Muscle layer of colon (tissue), 2 donors: ENCODE results near the gene CDO1.

Source experiments
- H3K27ac ChIP-seq: one replicate; pipeline ENCODE4 v1.7.0; 2013; ENCODE audit warnings: low read depth, mild to moderate bottlenecking, low read length, moderate library complexity
- H3K27me3 ChIP-seq, 2 donors: one replicate each; pipeline ENCODE4 v1.7.0; 2013; ENCODE audit warnings: low read length in 2 of 2, mild to moderate bottlenecking in 2 of 2; ENCODE audit not compliant: insufficient read depth in 2 of 2, control insufficient read depth in 1 of 2
- H3K36me3 ChIP-seq: one replicate; pipeline ENCODE4 v1.7.0; 2013; ENCODE audit warnings: mild to moderate bottlenecking, low read length; ENCODE audit not compliant: insufficient read depth
- H3K4me1 ChIP-seq: one replicate; pipeline ENCODE4 v1.7.0; 2013; ENCODE audit warnings: mild to moderate bottlenecking, low read length; ENCODE audit not compliant: insufficient read depth
- H3K4me3 ChIP-seq, 2 donors: one replicate each; pipeline ENCODE4 v1.7.0; 2013; ENCODE audit warnings: low read length in 2 of 2, low read depth in 1 of 2, mild to moderate bottlenecking in 1 of 2, moderate library complexity in 1 of 2
- H3K9ac ChIP-seq: one replicate; pipeline ENCODE4 v1.7.0; 2013; ENCODE audit warnings: low read length
- H3K9me3 ChIP-seq: one replicate; pipeline ENCODE4 v1.7.0; 2013; ENCODE audit warnings: mild to moderate bottlenecking, low read length
- donor health status: abdominal sarcoma.
- donor health status: Adenocarcinoma of cecum.

Gene CDO1

DNA sequence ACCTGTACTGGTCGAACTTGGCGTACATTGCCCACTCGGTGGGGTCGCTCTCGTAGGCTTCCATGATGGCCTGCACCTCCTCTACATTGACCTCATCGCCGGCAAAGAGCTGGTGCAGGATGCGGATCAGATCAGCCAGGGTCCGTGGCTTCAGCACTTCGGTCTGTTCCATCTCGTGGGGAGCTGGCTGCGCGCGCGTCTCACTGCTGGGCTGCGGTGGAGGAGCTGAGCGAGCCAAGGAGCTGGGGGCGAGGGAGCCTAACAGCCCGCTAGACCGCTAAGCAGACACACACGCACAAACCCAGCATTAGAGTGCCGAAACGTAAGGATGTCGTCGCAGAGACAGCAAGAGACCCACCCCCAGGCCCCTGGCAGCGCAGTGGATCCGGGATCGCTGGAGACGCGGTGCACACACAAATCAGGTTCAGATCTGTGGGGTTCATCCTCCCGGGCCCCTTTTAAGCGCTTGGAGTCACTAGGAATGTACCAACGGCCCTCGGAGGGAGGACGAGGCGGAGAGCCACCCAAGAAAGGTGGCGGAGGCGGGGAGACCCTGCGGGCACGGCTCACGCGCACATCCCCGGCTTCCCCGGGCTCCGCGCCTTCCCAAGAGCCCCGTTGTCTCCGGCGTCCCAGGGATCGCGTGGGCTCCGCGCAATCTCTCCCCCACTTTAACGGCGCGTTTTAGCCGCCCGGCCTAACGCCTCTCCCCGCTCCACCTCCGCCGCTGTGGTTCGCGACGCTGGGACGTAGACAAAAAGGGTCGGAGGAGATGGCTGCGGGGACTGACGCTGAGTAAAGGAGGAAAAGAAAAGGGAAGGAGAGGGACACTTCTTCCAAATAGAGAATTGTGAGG, at the start of gene CDO1:
CDO1 (minus strand) TSS at position 434 of the 856 bp plus-strand sequence; CDS start at position 172, 262 bp downstream.
- Histone ChIP-seq H3K4me1 (peaks cover 6% of the 10 kb centered on the region), H3K36me3 (no peaks in the 10 kb centered on the region), H3K9ac (peak within 1 kb of the TSS; percentile 13), H3K4me3 (peak within 1 kb of the TSS; percentile 72 to 77), H3K27ac (peak within 1 kb of the TSS; percentile 19), H3K27me3 (peaks cover 6 to 25% of the 10 kb centered on the region in 2 donors), H3K9me3 (no peaks in the 10 kb centered on the region)

DNA sequence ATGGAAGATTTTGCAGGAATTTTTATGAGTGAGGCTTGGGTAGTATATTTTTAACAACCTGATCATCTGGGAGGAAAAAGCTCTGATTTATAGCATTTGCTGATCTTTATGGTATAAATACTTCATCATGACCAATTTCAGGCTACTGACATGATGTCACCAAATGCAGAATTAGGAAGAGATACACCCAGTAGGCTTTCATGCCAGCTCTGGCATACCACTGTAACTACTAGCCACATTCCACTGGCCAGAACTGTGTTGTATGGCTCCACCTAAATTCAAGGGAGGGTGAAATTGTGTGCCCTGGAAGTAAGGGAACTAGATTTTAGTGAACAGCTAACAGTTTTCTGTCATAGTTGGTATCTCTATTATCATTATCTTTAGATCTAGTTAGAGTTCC, 42.9 kb upstream of the CDO1 start:
- no peaks in the 10 kb centered on the region for H3K27me3 ChIP-seq
- no peak overlapping the region for H3K4me3 ChIP-seq
- no peaks in the 10 kb centered on the region for H3K9me3 ChIP-seq
- H3K9ac ChIP-seq: no peak overlapping the region
- peaks cover 30% of the 10 kb centered on the region for H3K4me1 ChIP-seq
- no peaks in the 10 kb centered on the region for H3K36me3 ChIP-seq
- no peak overlapping the region for H3K27ac ChIP-seq

DNA sequence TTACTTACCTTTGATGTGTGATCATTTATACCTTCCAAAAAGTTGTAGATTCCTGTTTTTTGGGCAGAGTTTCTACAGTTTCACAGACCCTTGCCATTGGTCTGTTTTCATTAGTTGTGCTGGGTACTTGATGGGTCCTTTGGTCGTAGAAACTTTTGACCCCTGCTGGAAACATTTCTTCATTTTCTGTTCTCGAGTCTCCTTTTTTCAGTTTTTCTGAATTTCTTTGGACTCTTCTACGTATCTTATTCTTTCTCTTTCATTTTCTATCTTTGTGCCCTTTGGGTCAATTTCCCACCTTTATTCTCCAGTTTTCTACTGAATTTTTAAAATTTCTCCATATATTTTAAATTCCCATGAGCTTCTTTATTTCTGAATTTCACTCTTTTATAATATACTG, 41.9 kb upstream of the CDO1 start:
- no peaks in the 10 kb centered on the region for H3K9me3 ChIP-seq
- H3K4me3 ChIP-seq: no peak overlapping the region
- H3K27me3 ChIP-seq: no peaks in the 10 kb centered on the region
- H3K9ac ChIP-seq: no peak overlapping the region
- no peak overlapping the region for H3K27ac ChIP-seq
- no peaks in the 10 kb centered on the region for H3K36me3 ChIP-seq
- H3K4me1 ChIP-seq: peaks cover 30% of the 10 kb centered on the region

DNA sequence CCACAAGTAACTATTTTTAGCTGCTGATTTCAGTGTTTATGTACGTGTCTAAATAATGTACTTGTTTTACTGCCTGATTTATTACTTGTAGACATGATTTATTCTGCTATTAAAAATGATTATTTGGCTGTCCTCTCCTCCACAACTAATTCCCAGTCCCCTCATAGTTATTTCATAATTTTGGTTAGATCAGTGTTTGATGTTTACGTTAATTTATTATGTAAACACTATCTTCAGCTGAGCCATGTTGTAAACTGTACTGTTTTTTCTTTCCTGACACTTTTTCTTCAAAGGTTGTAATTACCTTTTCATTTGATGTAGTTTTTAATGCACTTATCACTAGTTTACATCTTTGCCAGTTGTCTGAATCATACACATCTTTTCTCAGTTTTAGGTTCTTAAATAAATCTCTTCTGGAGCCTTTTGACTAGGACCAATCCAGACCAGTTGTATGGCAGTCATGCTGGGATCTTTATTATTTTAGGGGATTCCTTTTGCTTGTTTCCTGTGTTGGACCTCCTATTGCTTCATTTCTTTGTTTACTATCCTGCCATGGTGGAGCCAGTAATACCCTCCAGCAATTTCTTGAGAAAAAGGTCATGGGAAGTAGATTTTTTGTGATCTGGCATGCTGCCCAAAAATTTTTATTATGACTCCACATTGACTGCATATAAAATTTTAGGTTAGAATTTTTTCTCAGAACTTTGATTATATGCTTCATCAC, 41.3 kb upstream of the CDO1 start:
- H3K27ac ChIP-seq: no peak overlapping the region
- no peaks in the 10 kb centered on the region for H3K9me3 ChIP-seq
- peaks cover 30% of the 10 kb centered on the region for H3K4me1 ChIP-seq
- no peak overlapping the region for H3K4me3 ChIP-seq
- H3K27me3 ChIP-seq: no peaks in the 10 kb centered on the region
- no peaks in the 10 kb centered on the region for H3K36me3 ChIP-seq
- no peak overlapping the region for H3K9ac ChIP-seq

DNA sequence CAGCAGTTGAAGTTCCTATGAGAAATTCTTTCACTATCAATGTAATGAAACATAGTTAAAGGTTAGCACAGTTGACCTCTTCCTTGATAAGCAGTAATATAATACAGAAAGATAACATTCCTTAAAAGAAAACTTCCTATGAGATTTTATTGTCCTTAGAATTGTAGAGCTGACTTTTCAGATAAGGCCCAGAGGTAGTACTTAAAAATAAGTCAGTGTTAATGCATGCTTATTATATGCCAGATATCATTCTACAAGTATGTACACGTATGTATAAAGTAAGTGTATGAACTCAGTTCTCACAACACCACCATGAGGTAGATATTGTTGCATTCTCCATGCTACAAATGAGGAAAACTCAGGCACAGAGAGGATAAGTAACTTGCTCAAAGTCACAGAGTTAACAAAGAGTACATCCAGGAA, 40.6 kb upstream of the CDO1 start:
- Histone ChIP-seq H3K9ac (no peak overlapping the region), H3K27ac (no peak overlapping the region)

DNA sequence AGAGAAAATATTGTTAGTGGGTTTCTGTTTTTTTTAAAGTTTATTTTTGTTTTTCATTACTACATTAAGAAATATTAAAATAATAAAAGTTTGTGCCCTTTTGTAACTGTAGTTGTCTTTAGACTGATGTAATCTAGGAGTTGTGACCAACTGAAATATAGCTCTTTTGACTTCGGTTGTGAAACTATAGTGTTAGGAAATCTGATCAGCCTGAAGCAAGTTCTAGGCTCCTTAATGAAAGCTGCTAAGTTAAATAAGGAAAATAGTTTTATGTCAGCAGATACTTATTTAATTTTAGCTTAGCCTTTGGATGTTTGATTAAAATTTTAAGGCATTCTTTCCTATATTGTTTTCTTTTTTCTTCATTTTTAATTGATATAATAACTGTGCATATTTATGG, 39.5 kb upstream of the CDO1 start:
- H3K4me1 ChIP-seq: peaks cover 36% of the 10 kb centered on the region

More for the DNA sequence above, 40.6 kb upstream of the CDO1 start:
- Histone ChIP-seq H3K4me3 (no peak overlapping the region), H3K4me1 (peaks cover 30% of the 10 kb centered on the region), H3K27me3 (no peaks in the 10 kb centered on the region), H3K36me3 (no peaks in the 10 kb centered on the region), H3K9me3 (no peaks in the 10 kb centered on the region)

DNA sequence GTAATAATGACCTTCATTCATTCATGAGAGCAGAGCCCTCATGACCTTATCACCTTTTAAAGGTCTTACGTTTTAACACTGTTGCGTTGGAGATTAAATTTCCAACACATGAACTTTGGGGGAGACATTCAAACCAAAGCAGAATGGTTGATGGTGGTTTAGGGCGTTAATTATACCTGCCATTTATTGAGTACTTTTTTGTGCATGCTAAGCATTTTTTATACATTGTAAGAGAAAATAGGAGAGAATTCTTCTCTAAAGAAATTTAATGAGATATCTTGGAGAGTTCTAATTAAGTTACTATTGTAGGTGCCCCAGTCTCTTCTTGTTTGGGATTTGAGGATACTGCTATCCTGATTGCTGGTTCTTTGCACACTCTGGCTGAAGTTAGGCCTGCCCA, 37.7 kb upstream of the CDO1 start:
- Histone ChIP-seq H3K9ac (no peak overlapping the region), H3K27me3 (no peaks in the 10 kb centered on the region), H3K27ac (no peak overlapping the region), H3K4me1 (peaks cover 37% of the 10 kb centered on the region), H3K4me3 (no peak overlapping the region), H3K9me3 (no peaks in the 10 kb centered on the region), H3K36me3 (no peaks in the 10 kb centered on the region)

More for the DNA sequence above, 39.5 kb upstream of the CDO1 start:
- no peaks in the 10 kb centered on the region for H3K36me3 ChIP-seq
- H3K27me3 ChIP-seq: no peaks in the 10 kb centered on the region
- H3K9ac ChIP-seq: no peak overlapping the region
- no peaks in the 10 kb centered on the region for H3K9me3 ChIP-seq
- H3K27ac ChIP-seq: no peak overlapping the region
- H3K4me3 ChIP-seq: no peak overlapping the region

DNA sequence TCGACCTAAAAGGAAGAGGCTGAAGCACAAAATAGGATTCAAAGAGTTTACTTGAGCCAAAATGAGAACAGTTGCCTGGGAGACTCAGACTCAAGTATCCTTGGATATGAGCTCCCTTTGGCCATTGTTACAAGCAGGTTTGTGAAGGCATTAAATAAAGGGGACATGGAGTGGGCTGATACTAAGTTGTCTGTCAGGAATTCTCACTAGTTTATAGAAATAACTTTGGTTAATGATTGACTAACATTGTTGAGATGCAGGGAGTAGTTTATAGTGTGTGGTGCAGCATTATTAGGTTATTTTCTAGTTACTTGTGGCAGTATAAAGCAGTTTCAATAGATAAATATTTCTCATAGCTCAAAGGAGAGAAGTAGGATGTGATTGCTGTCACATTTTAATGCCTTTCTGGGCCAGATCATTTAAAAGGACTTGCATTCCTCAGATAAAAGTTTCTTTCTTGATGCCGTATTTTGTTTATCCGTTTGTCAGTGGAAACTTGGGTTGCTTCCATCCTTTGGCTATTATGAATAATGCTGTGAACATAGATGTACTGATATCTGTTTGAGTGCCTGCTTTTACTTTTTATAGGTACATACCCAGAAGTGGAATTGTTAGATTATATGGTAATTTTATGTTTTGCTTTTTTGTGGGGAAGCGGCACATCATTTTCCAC, 34.4 kb upstream of the CDO1 start:
- no peaks in the 10 kb centered on the region for H3K9me3 ChIP-seq
- H3K4me3 ChIP-seq: no peak overlapping the region
- no peaks in the 10 kb centered on the region for H3K36me3 ChIP-seq
- H3K27ac ChIP-seq: peak overlapping the region; percentile 3
- H3K4me1 ChIP-seq: peaks cover 12% of the 10 kb centered on the region
- no peak overlapping the region for H3K9ac ChIP-seq
- H3K27me3 ChIP-seq: no peaks in the 10 kb centered on the region

DNA sequence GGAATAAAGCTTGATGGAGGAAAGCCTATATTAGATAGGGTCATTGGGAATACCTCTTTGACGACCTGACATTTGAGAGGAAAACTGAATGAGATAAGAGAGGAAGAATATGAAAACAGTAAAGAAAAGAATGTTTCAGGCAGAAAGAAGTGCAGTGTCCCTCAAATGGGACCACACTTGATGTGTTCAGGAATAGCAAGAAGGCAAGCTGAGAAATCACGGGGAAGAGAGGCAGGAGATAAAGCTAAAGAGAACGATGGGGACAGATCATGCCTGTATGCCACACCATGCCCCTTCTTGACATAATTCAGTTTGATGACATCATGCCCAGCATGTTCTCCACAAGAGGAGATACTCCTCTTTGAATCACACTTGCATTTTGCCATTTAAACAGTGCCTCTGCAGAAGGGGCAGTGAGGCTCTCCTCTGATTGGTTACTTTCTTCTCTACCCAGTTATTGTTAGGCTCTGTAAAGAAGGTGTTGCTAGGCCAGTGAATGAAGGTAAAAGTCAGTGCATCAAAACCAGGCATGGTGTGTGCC, 32.9 kb upstream of the CDO1 start:
- H3K27ac ChIP-seq: no peak overlapping the region
- no peak overlapping the region for H3K4me3 ChIP-seq
- H3K9me3 ChIP-seq: no peaks in the 10 kb centered on the region
- H3K9ac ChIP-seq: no peak overlapping the region
- H3K27me3 ChIP-seq: no peaks in the 10 kb centered on the region
- no peaks in the 10 kb centered on the region for H3K36me3 ChIP-seq
- peaks cover 17% of the 10 kb centered on the region for H3K4me1 ChIP-seq

DNA sequence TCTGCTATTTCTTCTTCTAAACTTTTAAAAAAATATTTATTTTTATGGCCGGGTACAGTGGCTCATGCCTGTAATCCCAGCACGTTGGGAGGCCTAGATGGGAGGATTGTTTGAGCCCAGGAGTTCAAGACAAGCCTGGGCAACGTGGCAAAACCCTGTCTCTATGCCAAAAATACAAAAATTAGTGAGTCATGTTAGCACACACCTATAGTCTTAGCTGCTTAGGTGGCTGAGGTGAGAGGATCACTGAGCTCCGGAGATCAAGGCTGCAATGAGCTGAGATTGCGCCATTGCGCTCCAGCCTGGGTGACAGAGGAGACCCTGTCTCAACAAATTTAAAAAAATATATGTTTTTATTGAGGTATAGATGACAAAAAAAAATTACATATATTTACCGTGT, 30.8 kb upstream of the CDO1 start:
- no peak overlapping the region for H3K4me3 ChIP-seq
- peaks cover 33% of the 10 kb centered on the region for H3K4me1 ChIP-seq
- no peak overlapping the region for H3K9ac ChIP-seq
- no peaks in the 10 kb centered on the region for H3K27me3 ChIP-seq
- H3K27ac ChIP-seq: no peak overlapping the region
- no peaks in the 10 kb centered on the region for H3K9me3 ChIP-seq
- no peaks in the 10 kb centered on the region for H3K36me3 ChIP-seq

DNA sequence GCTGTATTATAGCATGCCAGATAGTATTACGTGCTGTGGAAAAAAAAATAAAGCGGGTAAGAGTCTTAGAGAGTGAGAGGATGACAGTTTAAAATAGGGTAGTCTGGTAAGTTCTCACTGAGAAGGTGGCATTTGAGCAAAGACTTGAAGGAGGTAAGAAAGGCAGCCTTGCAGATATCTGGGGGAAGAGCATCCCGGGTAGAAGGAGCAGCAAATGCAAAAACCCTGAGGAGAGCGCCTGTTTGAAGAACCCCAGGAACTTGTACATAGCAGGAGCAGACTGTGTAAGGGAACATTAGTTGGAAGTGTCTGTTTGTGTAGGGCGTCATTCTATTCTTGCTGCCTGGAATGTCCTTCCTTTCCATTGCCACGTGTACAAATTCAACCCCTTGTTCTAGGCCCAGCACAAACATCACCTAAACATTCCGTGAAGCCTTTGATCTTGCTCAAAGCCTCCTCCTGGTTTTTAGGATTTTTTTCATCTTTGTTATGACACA, 27.9 kb upstream of the CDO1 start:
- no peaks in the 10 kb centered on the region for H3K27me3 ChIP-seq
- peak overlapping the region in 1 of 2 donors; percentile 12 for H3K4me3 ChIP-seq
- peak overlapping the region; percentile 12 for H3K27ac ChIP-seq
- H3K9ac ChIP-seq: peak overlapping the region; percentile 15
- H3K36me3 ChIP-seq: no peaks in the 10 kb centered on the region
- no peaks in the 10 kb centered on the region for H3K9me3 ChIP-seq
- H3K4me1 ChIP-seq: peaks cover 34% of the 10 kb centered on the region
